ENCODE data around the gene STH. TPM values are rescaled to one million over a fixed set of nuclear protein-coding genes. Genes with fewer than 3 reads are reported as not detected.

The STH gene
- total and polyA plus RNA-seq, 2 of the 4 experiments (the other 2 are of a cell fraction) = not detected

- Histone ChIP-seq H2BK120ac (ENCODE audit: low read depth, low read length) (no peak overlapping the region), H2BK15ac (ENCODE audit: low read depth, low read length) (no peak overlapping the region), H4K91ac (ENCODE audit: insufficient read depth, low read depth, low read length) (no peak overlapping the region), H3K23ac (ENCODE audit: low read depth, low read length) (no peak overlapping the region), H2AFZ (replicated peaks; ENCODE audit: low read length, poor library complexity) (peak overlapping the region; percentile 70), H3K4me1 (ENCODE audit: control insufficient read depth, insufficient read depth, low read length) (peaks cover 7% of the 10 kb centered on the region), H4K8ac (ENCODE audit: low read depth in 2 of 2, low read length in 2 of 2) (no peak overlapping the region), H4K20me1 (ENCODE audit: insufficient read depth, low read length) (no peaks in the 10 kb centered on the region), H4K5ac (ENCODE audit: low read depth, low read length) (no peak overlapping the region), H3K27ac (ENCODE audit: insufficient read depth, low read length) (no peak overlapping the region), H3K18ac (ENCODE audit: low read depth, low read length) (no peak overlapping the region), H3K9me1 (ENCODE audit: insufficient read depth, low read length) (peaks cover 3% of the 10 kb centered on the region), H3K4ac (ENCODE audit: low read depth, low read length) (no peak overlapping the region), H2BK20ac (ENCODE audit: low read depth, low read length) (no peak overlapping the region), H3K4me3 (ENCODE audit: insufficient read depth, low read depth, low read length) (no peak overlapping the region), H3K36me3 (ENCODE audit: control insufficient read depth, insufficient read depth, low read length) (no peaks in the 10 kb centered on the region), H3K4me2 (ENCODE audit: low read depth, low read length) (no peak overlapping the region), H3K14ac (replicated peaks; ENCODE audit: low read depth, low read length) (no peak overlapping the region), H3K27me3 (ENCODE audit: control insufficient read depth, insufficient read depth, low read length) (peaks cover 5% of the 10 kb centered on the region), H3K9ac (ENCODE audit: low read depth, low read length) (no peak overlapping the region), H3K79me1 (ENCODE audit: low read depth in 1 of 2, low read length in 2 of 2) (no peaks in the 10 kb centered on the region), H3K56ac (ENCODE audit: extremely low read depth, insufficient read depth, low read length) (no peak overlapping the region), H2AK5ac (ENCODE audit: low read depth, low read length) (no peak overlapping the region), H3K9me3 (ENCODE audit: control insufficient read depth, insufficient read depth, low read length) (no peaks in the 10 kb centered on the region), H2AK9ac (replicated peaks; ENCODE audit: low read depth, low read length, poor library complexity) (peak overlapping the region; percentile 50), H2BK5ac (ENCODE audit: low read depth, low read length, poor library complexity, severe bottlenecking) (no peak overlapping the region)
- WGBS, 2 experiments (ENCODE audit: extremely low coverage in 2 of 2, insufficient read length in 1 of 2) = 73% methylated on average over 15 of the region's 33 CpGs; no CpG with 5 or more reads in 1 of the 2 experiments
- intact Hi-C loops (cut with micrococcal nuclease) = loop anchor here (10.0 kb wide), 1 partner anchor 275 kb away; no protein-coding TSS in a partner anchor
- no TSS peak for BruUV-seq (replicated peaks)
- ATAC-seq (ENCODE audit: low read depth) (peak; percentile 40; the same call in 1 of the 2 replicates), DNase-seq (peak; percentile 62)
- in situ Hi-C loops (cut with MboI; ENCODE audit: low sequenced_read_pairs) = no loop called here
- ChIA-PET POLR2A (ENCODE audit: unreplicated experiment) (no interaction called here), CTCF (no interaction called here)
- dilution Hi-C loops (cut with HindIII; ENCODE audit: low sequenced_read_pairs, unreplicated experiment) = no loop called here
- no peak for TF ChIP-seq BHLHE40 (IDR thresholded peaks at IDR 0.05; ENCODE audit: low read depth, low read length)
- TF ChIP-seq USF2 (IDR thresholded peaks at IDR 0.05; ENCODE audit: low read depth, low read length) = no peak
- no peak for TF ChIP-seq POLR2A (IDR thresholded peaks at IDR 0.05; ENCODE audit: low read depth, low read length)
- no peak for TF ChIP-seq CEBPB (IDR thresholded peaks at IDR 0.05; ENCODE audit: low read depth, low read length)
- no peak for TF ChIP-seq MAZ (IDR thresholded peaks at IDR 0.05; ENCODE audit: borderline replicate concordance, low read depth, low read length)
- TF ChIP-seq RCOR1 (IDR thresholded peaks at IDR 0.05; ENCODE audit: insufficient replicate concordance, low read length) = no peak
- no peak for TF ChIP-seq RAD21 (IDR thresholded peaks at IDR 0.05; ENCODE audit: low read length)
- TF ChIP-seq CHD1 (IDR thresholded peaks at IDR 0.05; ENCODE audit: low read depth, low read length) = no peak
Observed at GRCh38 chr17:46009681-46010596, 10.9 kb downstream of the STH start.

All from IMR-90 (cell line).